Measurements from ENCODE around the gene RCBTB1. TPM values are rescaled to one million over a fixed set of nuclear protein-coding genes. Genes with fewer than 3 reads are reported as not detected.
A peak's percentile ranks its signal among the peaks of the same experiment; 100 is the strongest.

Gene RCBTB1
- total and polyA plus RNA-seq, 10 of the 15 experiments (the other 5 are each of a cell fraction or from before 2014, with no cell fraction given), result 5.1 to 13.5 (median 11.2) TPM

GRCh38 chr13:49585220-49586157 lies at the start of gene RCBTB1 (continued):
- TF ChIP-seq, protein P1, sequence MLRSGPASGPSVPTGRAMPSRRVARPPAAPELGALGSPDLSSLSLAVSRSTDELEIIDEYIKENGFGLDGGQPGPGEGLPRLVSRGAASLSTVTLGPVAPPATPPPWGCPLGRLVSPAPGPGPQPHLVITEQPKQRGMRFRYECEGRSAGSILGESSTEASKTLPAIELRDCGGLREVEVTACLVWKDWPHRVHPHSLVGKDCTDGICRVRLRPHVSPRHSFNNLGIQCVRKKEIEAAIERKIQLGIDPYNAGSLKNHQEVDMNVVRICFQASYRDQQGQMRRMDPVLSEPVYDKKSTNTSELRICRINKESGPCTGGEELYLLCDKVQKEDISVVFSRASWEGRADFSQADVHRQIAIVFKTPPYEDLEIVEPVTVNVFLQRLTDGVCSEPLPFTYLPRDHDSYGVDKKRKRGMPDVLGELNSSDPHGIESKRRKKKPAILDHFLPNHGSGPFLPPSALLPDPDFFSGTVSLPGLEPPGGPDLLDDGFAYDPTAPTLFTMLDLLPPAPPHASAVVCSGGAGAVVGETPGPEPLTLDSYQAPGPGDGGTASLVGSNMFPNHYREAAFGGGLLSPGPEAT (IDR thresholded peaks at IDR 0.05; ENCODE audit: low read depth), result 0 out of 2 replicates have a peak, but pooled peaks have one; percentile 28
- no peak for TF ChIP-seq GABPA (IDR thresholded peaks at IDR 0.05; ENCODE audit: low read depth)
- TF ChIP-seq, protein P2, sequence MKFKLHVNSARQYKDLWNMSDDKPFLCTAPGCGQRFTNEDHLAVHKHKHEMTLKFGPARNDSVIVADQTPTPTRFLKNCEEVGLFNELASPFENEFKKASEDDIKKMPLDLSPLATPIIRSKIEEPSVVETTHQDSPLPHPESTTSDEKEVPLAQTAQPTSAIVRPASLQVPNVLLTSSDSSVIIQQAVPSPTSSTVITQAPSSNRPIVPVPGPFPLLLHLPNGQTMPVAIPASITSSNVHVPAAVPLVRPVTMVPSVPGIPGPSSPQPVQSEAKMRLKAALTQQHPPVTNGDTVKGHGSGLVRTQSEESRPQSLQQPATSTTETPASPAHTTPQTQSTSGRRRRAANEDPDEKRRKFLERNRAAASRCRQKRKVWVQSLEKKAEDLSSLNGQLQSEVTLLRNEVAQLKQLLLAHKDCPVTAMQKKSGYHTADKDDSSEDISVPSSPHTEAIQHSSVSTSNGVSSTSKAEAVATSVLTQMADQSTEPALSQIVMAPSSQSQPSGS (IDR thresholded peaks at IDR 0.05; ENCODE audit: low read length), result no peak
- TF ChIP-seq EGR1 (IDR thresholded peaks at IDR 0.05; ENCODE audit: borderline replicate concordance in 1 of 2, low read depth in 2 of 2, low read length in 2 of 2), result 0 out of 3 replicates have a peak, but pooled peaks of 1 of the 2 experiments have one; percentile 2
- TF ChIP-seq RUNX3 (IDR thresholded peaks at IDR 0.05; ENCODE audit: low read length), result 0 out of 2 replicates have a peak, but pooled peaks have one; percentile 27
- TF ChIP-seq FOXM1 (IDR thresholded peaks at IDR 0.05; ENCODE audit: low read depth, low read length), result no peak
- TF ChIP-seq BCLAF1 (IDR thresholded peaks at IDR 0.05), result no peak
- 0 out of 2 replicates have a peak, but pooled peaks have one; percentile 19 for TF ChIP-seq HCFC1 (IDR thresholded peaks at IDR 0.05; ENCODE audit: low read length)
- no peak for TF ChIP-seq TARDBP (IDR thresholded peaks at IDR 0.05; ENCODE audit: borderline replicate concordance)
- TF ChIP-seq CBFB (IDR thresholded peaks at IDR 0.05; ENCODE audit: low read depth), result no peak
- TF ChIP-seq MYB (IDR thresholded peaks at IDR 0.05; ENCODE audit: borderline replicate concordance, low read depth, low read length), result no peak
- peak; percentile 77; the same call in 1 of the 2 replicates for TF ChIP-seq RB1 (IDR thresholded peaks at IDR 0.05; ENCODE audit: borderline replicate concordance)
- TF ChIP-seq CHD1 (IDR thresholded peaks at IDR 0.05; ENCODE audit: low read depth, low read length), result no peak
- TF ChIP-seq, protein P3, sequence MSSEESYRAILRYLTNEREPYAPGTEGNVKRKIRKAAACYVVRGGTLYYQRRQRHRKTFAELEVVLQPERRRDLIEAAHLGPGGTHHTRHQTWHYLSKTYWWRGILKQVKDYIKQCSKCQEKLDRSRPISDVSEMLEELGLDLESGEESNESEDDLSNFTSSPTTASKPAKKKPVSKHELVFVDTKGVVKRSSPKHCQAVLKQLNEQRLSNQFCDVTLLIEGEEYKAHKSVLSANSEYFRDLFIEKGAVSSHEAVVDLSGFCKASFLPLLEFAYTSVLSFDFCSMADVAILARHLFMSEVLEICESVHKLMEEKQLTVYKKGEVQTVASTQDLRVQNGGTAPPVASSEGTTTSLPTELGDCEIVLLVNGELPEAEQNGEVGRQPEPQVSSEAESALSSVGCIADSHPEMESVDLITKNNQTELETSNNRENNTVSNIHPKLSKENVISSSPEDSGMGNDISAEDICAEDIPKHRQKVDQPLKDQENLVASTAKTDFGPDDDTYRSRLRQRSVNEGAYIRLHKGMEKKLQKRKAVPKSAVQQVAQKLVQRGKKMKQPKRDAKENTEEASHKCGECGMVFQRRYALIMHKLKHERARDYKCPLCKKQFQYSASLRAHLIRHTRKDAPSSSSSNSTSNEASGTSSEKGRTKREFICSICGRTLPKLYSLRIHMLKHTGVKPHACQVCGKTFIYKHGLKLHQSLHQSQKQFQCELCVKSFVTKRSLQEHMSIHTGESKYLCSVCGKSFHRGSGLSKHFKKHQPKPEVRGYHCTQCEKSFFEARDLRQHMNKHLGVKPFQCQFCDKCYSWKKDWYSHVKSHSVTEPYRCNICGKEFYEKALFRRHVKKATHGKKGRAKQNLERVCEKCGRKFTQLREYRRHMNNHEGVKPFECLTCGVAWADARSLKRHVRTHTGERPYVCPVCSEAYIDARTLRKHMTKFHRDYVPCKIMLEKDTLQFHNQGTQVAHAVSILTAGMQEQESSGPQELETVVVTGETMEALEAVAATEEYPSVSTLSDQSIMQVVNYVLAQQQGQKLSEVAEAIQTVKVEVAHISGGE (CRISPR knock-in tag; IDR thresholded peaks at IDR 0.05), result no peak
- TF ChIP-seq SUPT20H (IDR thresholded peaks at IDR 0.05; ENCODE audit: borderline replicate concordance, control insufficient read depth, low read depth, low read length), result no peak

Data from GM12878 (cell line).